HG03520 (cell line): ENCODE measurements around the gene CIDEA.

Source experiments
- ATAC-seq: cut with Tn5 transposase; IDR thresholded peaks from one replicate; pipeline ENCODE4 v1.9.1; 2021; ENCODE audit warnings: mild to moderate bottlenecking, moderate library complexity; ENCODE audit not compliant: unreplicated experiment

CIDEA gene

DNA sequence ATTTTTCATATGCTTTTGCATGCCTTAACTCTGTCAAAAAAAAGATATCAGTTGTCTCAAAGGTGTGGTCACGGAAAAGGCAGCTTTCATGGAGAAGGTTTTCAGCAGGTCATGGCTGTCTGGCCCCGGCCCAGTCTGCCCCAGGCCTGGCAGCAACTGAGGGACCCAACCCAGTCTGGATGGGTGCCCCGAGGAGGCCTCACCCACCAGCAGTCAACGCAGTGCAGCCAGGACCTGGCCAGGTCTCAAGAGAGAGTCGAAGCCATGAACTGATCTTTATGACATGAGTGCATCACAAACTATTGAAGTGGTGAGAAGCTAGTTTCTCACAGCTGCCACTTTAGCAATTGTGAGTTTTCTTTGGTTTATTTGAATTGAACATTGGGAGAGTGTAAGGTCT is 61.8 kb downstream of the CIDEA start:
- no peak for ATAC-seq

GRCh38 chr18:12317664-12318333 is 63.6 kb downstream of the CIDEA start:
- no peak for ATAC-seq

- no peak for ATAC-seq
Measured at GRCh38 chr18:12318334-12318697, 64.2 kb downstream of the CIDEA start.

DNA sequence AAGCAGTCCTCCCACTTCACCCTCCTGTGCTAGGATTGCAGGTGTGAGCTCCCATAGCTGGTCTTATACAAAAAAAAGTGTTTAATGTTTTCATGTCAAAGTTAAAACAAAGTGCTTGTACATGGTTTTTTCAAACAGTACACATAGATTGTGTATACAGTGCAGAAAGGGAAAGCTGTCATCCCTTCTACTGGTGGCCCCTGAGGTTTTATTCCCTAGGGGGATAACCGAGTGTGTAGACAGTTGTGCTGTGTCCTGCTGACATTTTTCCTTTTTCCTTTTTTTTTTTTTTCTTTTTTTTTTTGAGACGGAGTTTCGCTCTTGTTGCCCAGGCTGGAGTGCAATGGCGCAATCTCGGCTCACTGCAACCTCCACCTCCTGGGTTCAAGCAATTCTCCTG is 64.7 kb downstream of the CIDEA start:
- ATAC-seq = no peak

DNA sequence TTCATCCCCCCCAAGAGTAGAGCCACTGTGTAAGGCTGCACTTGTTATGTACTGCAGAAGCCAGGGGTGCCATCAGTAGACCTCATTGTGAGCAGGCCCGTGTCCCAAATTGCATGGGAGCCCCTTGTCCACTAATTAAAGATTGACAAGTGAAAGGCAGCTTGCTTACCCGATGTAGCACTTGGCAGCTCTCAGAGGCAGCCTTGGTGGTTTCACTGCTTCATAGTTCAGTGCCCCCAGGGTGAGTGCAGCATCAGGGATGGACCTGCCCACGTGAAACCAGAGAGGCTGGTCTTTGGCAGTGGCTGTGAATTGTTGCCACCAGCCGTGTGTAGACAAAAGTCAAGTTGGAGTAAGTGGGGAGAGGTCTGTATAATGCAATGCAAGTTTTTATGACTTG is 67.2 kb downstream of the CIDEA start:
- no peak for ATAC-seq

GRCh38 chr18:12324991-12325725 is 71.0 kb downstream of the CIDEA start:
- no peak for ATAC-seq

GRCh38 chr18:12325726-12326245 is 71.6 kb downstream of the CIDEA start:
- ATAC-seq = no peak

GRCh38 chr18:12326711-12327460 is 72.7 kb downstream of the CIDEA start:
- no peak for ATAC-seq
